ENCODE data around the gene EDA. TPM values are rescaled to one million over a fixed set of nuclear protein-coding genes. Genes with fewer than 3 reads are reported as not detected.

The EDA gene
- total RNA-seq, 2 donors from 2014 or later = 4.0 to 4.7 TPM

DNA sequence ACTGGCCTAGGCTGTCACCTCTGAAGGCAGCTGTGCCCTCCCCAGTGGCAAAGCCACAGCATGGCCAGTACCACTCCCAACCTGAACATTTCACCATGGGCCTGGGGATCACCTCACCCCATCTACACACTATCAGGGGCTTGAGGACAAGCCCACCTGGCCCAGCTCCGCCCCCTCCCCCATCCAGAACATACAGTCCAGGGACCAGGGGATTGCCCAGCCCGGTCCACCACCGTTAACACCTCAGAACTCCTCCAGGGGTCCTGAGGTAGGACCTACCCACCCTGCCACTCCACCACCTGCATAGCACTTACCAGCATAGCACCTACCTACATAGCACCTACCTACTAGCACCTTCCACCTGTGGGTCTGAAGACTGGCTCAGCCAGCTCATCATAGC, 179.8 kb downstream of the EDA start:
- no peak for DNase-seq
- no peak for TF ChIP-seq POLR2A (IDR thresholded peaks at IDR 0.05)
- TF ChIP-seq CTCF (IDR thresholded peaks at IDR 0.05) = no peak
- Histone ChIP-seq H3K4me3 (no peak overlapping the region), H3K4me1 (no peaks in the 10 kb centered on the region), H3K27me3 (no peaks in the 10 kb centered on the region), H3K27ac (no peak overlapping the region), H3K36me3 (replicated peaks in 1 of 2; ENCODE audit: insufficient read depth in 1 of 2, low read depth in 2 of 2) (no peaks in the 10 kb centered on the region), H3K9me3 (no peaks in the 10 kb centered on the region)
- no peak for ATAC-seq
- intact Hi-C loops (cut with DNase I) = no loop called here
- 100% methylated on average over 1 to 2 of the region's 3 CpGs for WGBS, 2 donors

DNA sequence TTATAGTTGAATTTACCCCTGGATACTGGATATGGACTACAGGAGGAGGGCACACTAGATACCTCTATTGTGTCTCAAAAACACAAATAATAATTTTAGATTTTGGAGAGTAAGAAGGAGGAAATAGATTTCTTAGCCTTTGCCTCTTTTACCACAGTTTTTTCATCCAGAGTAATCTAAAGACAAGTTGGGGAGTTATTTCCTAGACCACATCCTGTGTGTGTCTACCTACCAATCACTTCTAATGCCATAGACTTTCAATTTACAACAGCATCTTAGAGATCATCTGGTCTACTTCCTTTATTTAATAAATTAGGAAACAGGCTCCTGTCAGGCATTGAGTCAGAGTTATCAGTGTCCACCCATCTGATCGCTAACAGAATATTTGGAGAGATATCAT, 191.5 kb downstream of the EDA start:
- TF ChIP-seq CTCF (IDR thresholded peaks at IDR 0.05) = no peak
- no peak for TF ChIP-seq POLR2A (IDR thresholded peaks at IDR 0.05)
- 58 to 87% methylated on average over 1 of the region's 1 CpG for WGBS, 2 donors

GRCh38 chrX:69808375-69808774, 192.5 kb downstream of the EDA start:
- no peak for ATAC-seq
- intact Hi-C loops (cut with DNase I) = no loop called here

More for the DNA sequence above, 191.5 kb downstream of the EDA start:
- Histone ChIP-seq H3K4me3 (no peak overlapping the region), H3K27ac (no peak overlapping the region), H3K9me3 (no peaks in the 10 kb centered on the region), H3K27me3 (no peaks in the 10 kb centered on the region), H3K36me3 (replicated peaks in 1 of 2; ENCODE audit: insufficient read depth in 1 of 2, low read depth in 2 of 2) (no peaks in the 10 kb centered on the region), H3K4me1 (no peaks in the 10 kb centered on the region)
- intact Hi-C loops (cut with DNase I) = no loop called here
- DNase-seq = no peak
- ATAC-seq = no peak

DNA sequence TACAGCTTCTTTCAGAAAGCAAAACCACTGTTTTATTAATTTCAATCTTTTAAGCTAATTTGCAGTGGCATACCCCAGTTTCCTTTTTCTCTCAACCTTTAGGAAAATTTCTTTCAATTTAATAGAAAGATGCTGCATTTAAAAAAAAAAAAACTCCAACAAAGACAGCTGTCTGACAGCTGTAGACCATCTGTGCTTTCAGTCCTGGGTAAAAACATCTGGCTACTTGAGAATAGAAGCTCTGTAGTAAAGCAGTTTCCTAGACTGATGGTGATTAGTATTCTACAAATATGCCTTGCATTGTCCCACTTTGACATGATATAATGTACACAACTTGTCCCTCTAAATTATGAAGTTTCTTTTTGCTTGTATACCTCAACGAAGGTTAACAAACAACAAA, 197.8 kb downstream of the EDA start:
- H3K36me3 ChIP-seq (replicated peaks in 1 of 2; ENCODE audit: insufficient read depth in 1 of 2, low read depth in 2 of 2) = no peaks in the 10 kb centered on the region
- H3K27ac ChIP-seq = no peak overlapping the region
- no peaks in the 10 kb centered on the region for H3K9me3 ChIP-seq
- ATAC-seq (no peak), DNase-seq (no peak)
- no peaks in the 10 kb centered on the region for H3K4me1 ChIP-seq
- TF ChIP-seq POLR2A (IDR thresholded peaks at IDR 0.05) = no peak
- TF ChIP-seq CTCF (IDR thresholded peaks at IDR 0.05) = no peak
- intact Hi-C loops (cut with DNase I) = no loop called here
- 68 to 89% methylated on average over 1 of the region's 1 CpG for WGBS, 2 donors
- H3K4me3 ChIP-seq = no peak overlapping the region
- no peaks in the 10 kb centered on the region for H3K27me3 ChIP-seq

More at GRCh38 chrX:69808375-69808774, 192.5 kb downstream of the EDA start:
- Histone ChIP-seq H3K27me3 (no peaks in the 10 kb centered on the region), H3K36me3 (replicated peaks in 1 of 2; ENCODE audit: insufficient read depth in 1 of 2, low read depth in 2 of 2) (no peaks in the 10 kb centered on the region), H3K4me3 (no peak overlapping the region), H3K9me3 (no peaks in the 10 kb centered on the region), H3K4me1 (no peaks in the 10 kb centered on the region), H3K27ac (no peak overlapping the region)
- TF ChIP-seq POLR2A (IDR thresholded peaks at IDR 0.05) = no peak
- no peak for TF ChIP-seq CTCF (IDR thresholded peaks at IDR 0.05)
- WGBS, 2 donors = 92 to 94% methylated on average over 2 of the region's 2 CpGs
- DNase-seq = no peak

GRCh38 chrX:69815063-69815462, 199.2 kb downstream of the EDA start:
- H3K9me3 ChIP-seq = no peaks in the 10 kb centered on the region
- no peaks in the 10 kb centered on the region for H3K27me3 ChIP-seq
- no peak for ATAC-seq
- WGBS, 2 donors = 64 to 100% methylated on average over 1 to 2 of the region's 4 CpGs
- intact Hi-C loops (cut with DNase I) = no loop called here
- H3K4me1 ChIP-seq = no peaks in the 10 kb centered on the region
- no peaks in the 10 kb centered on the region for H3K36me3 ChIP-seq (replicated peaks in 1 of 2; ENCODE audit: insufficient read depth in 1 of 2, low read depth in 2 of 2)
- H3K4me3 ChIP-seq = no peak overlapping the region
- H3K27ac ChIP-seq = no peak overlapping the region
- no peak for TF ChIP-seq POLR2A (IDR thresholded peaks at IDR 0.05)
- no peak for TF ChIP-seq CTCF (IDR thresholded peaks at IDR 0.05)
- no peak for DNase-seq

All from body of pancreas (tissue), 4 donors.